ENCODE results near the gene XAGE1B. TPM values are rescaled to one million over a fixed set of nuclear protein-coding genes. Genes with fewer than 3 reads are reported as not detected.
"Not testable (repeated sequence)": the region's sequence is repeated elsewhere in the genome, so short reads cannot be mapped to it uniquely, and the experiment has no call there.

XAGE1B gene, protein sequence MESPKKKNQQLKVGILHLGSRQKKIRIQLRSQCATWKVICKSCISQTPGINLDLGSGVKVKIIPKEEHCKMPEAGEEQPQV
- not detected in 3 replicates for total RNA-seq
- long read RNA-seq, result 0 reads

DNA sequence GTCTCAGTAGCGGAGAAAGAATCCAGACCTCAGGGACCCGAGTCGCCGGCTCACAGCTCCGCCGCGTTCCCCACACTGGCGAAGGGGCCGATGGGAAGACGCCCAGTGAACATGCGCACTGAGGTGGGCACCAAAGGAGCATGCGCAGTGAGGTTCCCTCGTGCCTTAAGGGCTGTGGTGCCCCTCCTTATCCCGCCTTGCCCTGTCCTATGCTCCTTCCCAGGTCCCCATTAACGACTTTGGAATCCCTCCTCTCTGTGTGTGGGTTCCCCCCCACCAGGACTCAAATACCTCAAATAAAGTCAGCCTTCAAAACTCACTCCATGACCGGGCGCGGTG is at the start of gene XAGE1B:
Gene XAGE1B, minus strand, starts transcription at position 77 of the 339 bp plus-strand sequence. CDS start 1,536 bp downstream, outside the sequence.
- H3K9me3 Mint-ChIP-seq (ENCODE audit: low read depth); H3K36me3 Mint-ChIP-seq (ENCODE audit: low read depth); DNase-seq (ENCODE audit: low spot score); H3K27ac Mint-ChIP-seq (ENCODE audit: unreplicated experiment); H3K4me1 Mint-ChIP-seq (ENCODE audit: low read depth); H3K4me3 Mint-ChIP-seq (ENCODE audit: unreplicated experiment); H3K27me3 Mint-ChIP-seq (ENCODE audit: low read depth): not testable (repeated sequence)

DNA sequence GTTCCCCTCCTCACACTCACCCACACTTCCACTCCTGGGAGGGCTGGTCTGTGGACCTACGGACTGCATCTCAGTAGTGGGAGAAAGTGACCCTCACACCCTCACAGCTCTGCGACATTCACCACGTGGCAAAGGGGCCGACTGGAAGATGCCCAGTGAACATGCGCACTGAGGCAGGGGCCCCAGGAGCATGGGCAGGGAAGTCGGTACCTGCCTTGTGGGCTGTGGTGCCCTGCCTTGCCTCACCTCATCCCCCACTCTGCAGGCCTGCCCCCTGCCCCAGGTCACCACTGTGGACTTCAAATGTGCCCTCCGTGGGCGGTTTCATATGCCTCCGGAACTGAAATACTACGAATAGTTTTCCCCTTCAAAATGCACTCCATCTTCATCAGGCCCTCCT is 46.2 kb upstream of the XAGE1B start:
- no peak overlapping the region for H3K27ac Mint-ChIP-seq (ENCODE audit: unreplicated experiment)

DNA sequence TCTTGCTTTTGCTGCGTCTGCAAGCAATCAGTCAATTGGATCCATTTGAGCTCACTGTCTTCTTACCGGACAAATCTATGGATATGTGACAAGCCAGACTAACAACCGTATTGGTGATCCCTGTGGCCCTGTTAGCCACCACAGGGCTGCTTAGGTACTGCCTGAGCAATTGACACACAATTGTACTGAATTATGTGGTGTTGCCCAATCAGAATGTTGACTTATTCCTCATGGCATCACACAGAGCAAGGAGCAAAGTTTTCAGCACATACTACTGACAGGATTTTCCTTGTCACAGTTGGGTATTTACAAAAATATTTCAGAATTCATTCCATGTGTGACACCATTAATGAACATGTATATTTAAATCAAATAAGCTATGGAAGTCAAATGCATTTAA is 41.3 kb upstream of the XAGE1B start:
- Mint-ChIP-seq H3K27ac (ENCODE audit: unreplicated experiment) (no peak overlapping the region), H3K27me3 (ENCODE audit: low read depth) (no peaks in the 10 kb centered on the region), H3K4me3 (ENCODE audit: unreplicated experiment) (no peak overlapping the region), H3K36me3 (ENCODE audit: low read depth) (no peaks in the 10 kb centered on the region), H3K4me1 (ENCODE audit: low read depth) (no peaks in the 10 kb centered on the region), H3K9me3 (ENCODE audit: low read depth) (peaks cover 4% of the 10 kb centered on the region)
- no peak for TF ChIP-seq CTCF (IDR thresholded peaks at IDR 0.05)
- no peak for DNase-seq (ENCODE audit: low spot score)

More for the DNA sequence above, 46.2 kb upstream of the XAGE1B start:
- no peak for TF ChIP-seq CTCF (IDR thresholded peaks at IDR 0.05)
- Mint-ChIP-seq H3K9me3 (ENCODE audit: low read depth) (peaks cover 3% of the 10 kb centered on the region), H3K27me3 (ENCODE audit: low read depth) (no peaks in the 10 kb centered on the region), H3K4me1 (ENCODE audit: low read depth) (no peaks in the 10 kb centered on the region), H3K36me3 (ENCODE audit: low read depth) (no peaks in the 10 kb centered on the region), H3K4me3 (ENCODE audit: unreplicated experiment) (no peak overlapping the region)
- DNase-seq (ENCODE audit: low spot score), result no peak

DNA sequence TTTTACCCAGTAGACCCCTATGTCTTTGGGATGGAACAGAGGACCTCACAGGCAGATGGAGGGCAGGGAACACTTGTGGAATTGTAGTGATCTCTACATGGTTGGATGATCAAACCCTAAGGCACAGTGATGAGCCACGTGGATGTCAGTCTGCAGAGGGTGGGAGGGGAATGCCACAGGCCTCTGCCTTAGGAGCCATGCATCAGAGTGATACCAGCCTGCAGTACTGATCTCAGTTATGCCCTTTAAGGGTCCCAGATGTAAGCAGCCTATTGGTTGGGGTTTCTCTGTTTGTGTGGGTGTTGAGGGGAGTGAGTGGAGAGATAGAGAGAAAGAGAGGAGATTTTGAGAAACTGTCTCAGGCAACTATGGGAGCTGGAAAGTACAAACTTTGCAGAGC is 39.9 kb upstream of the XAGE1B start:
- Mint-ChIP-seq H3K4me3 (ENCODE audit: unreplicated experiment) (no peak overlapping the region), H3K27ac (ENCODE audit: unreplicated experiment) (no peak overlapping the region), H3K27me3 (ENCODE audit: low read depth) (no peaks in the 10 kb centered on the region), H3K36me3 (ENCODE audit: low read depth) (no peaks in the 10 kb centered on the region), H3K9me3 (ENCODE audit: low read depth) (peaks cover 9% of the 10 kb centered on the region), H3K4me1 (ENCODE audit: low read depth) (no peaks in the 10 kb centered on the region)
- DNase-seq (ENCODE audit: low spot score), result no peak
- no peak for TF ChIP-seq CTCF (IDR thresholded peaks at IDR 0.05)

DNA sequence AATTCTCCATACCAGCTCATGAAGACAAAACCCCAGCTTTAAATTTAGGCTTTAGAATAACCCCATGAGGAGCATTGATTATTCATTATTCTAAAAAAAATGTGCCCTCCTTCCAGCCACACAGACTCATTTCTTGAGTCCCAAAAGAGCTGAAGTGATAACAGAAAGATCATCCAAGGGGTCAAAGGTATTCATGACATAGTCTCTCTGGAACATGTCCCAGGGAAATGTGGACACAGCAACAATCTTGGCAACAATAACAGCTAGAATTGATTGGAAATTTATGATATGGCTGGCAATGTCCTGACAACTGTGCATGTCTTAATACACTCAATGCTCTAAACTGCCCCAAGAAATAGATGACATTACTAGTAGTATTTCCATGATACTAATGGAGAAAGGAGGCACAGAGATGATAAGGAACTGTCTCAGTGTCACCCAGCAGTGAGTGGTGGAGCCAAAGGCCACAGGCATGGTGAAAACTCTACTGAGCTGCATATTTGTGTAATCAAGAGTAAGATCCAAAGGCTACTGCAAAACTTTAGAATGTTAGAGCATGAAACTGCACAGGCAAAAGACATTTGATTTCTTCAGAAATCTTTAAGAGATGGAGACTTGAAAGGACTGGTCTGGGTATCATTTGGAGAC is 37.3 kb upstream of the XAGE1B start:
- Mint-ChIP-seq H3K27me3 (ENCODE audit: low read depth) (no peaks in the 10 kb centered on the region), H3K27ac (ENCODE audit: unreplicated experiment) (no peak overlapping the region), H3K4me1 (ENCODE audit: low read depth) (no peaks in the 10 kb centered on the region), H3K4me3 (ENCODE audit: unreplicated experiment) (no peak overlapping the region), H3K36me3 (ENCODE audit: low read depth) (no peaks in the 10 kb centered on the region), H3K9me3 (ENCODE audit: low read depth) (peaks cover 9% of the 10 kb centered on the region)
- no peak for DNase-seq (ENCODE audit: low spot score)
- no peak for TF ChIP-seq CTCF (IDR thresholded peaks at IDR 0.05)

DNA sequence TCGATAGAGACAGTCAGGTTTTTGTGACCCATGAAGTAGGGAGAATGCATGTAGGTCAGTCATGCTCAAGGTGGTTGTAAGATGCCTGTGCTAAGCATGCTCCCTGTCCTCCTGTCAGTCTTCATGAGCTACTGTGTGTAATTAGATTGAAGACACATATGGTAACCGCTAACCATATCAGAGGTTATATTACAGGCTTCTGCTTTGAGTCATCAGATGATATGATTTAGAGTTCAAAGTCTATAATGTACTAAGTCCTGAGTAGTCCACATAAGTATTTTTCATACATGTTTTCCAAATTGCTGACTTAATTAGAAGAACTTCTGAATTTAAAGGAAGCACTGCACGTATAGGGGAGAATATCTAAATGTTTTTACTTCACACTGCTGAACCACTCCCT is 31.9 kb upstream of the XAGE1B start:
- DNase-seq (ENCODE audit: low spot score); H3K27me3 Mint-ChIP-seq (ENCODE audit: low read depth); H3K36me3 Mint-ChIP-seq (ENCODE audit: low read depth); H3K9me3 Mint-ChIP-seq (ENCODE audit: low read depth); H3K4me1 Mint-ChIP-seq (ENCODE audit: low read depth); H3K27ac Mint-ChIP-seq (ENCODE audit: unreplicated experiment); H3K4me3 Mint-ChIP-seq (ENCODE audit: unreplicated experiment): not testable (repeated sequence)
